Mucosa of rectum (tissue), 2 donors: ENCODE data around the gene STYX.

Experiments used
- H3K27ac ChIP-seq, 2 donors: one replicate each; pipeline ENCODE4 v1.7.0; 2013; ENCODE audit warnings: inconsistent platforms in 2 of 2, low read depth in 2 of 2, low read length in 2 of 2
- H3K27me3 ChIP-seq, 2 donors: one replicate each; pipeline ENCODE4 v1.7.0; 2013; ENCODE audit warnings: low read length in 2 of 2; ENCODE audit not compliant: control insufficient read depth in 2 of 2, insufficient read depth in 2 of 2
- H3K36me3 ChIP-seq, 2 donors: one replicate each; pipeline ENCODE4 v1.7.0; 2013; ENCODE audit warnings: low read length in 2 of 2; ENCODE audit not compliant: control insufficient read depth in 2 of 2, insufficient read depth in 2 of 2
- H3K4me1 ChIP-seq, 2 donors: one replicate each; pipeline ENCODE4 v1.7.0; 2013; ENCODE audit warnings: low read length in 2 of 2, mild to moderate bottlenecking in 1 of 2; ENCODE audit not compliant: control insufficient read depth in 2 of 2, insufficient read depth in 2 of 2
- H3K4me3 ChIP-seq, 2 donors: one replicate each; pipeline ENCODE4 v1.7.0; 2013; ENCODE audit warnings: low read length in 2 of 2
- H3K9ac ChIP-seq, 2 donors: one replicate each; pipeline ENCODE4 v1.7.0; 2013; ENCODE audit warnings: low read length in 2 of 2, low read depth in 1 of 2, mild to moderate bottlenecking in 1 of 2
- H3K9me3 ChIP-seq, 2 donors: one replicate each; pipeline ENCODE4 v1.7.0; 2013; ENCODE audit warnings: low read length in 2 of 2; ENCODE audit not compliant: control insufficient read depth in 2 of 2
- donor health status: healthy.
- donor health status: Normal muscosa, but diverticular disease.

The STYX gene, protein sequence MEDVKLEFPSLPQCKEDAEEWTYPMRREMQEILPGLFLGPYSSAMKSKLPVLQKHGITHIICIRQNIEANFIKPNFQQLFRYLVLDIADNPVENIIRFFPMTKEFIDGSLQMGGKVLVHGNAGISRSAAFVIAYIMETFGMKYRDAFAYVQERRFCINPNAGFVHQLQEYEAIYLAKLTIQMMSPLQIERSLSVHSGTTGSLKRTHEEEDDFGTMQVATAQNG

DNA sequence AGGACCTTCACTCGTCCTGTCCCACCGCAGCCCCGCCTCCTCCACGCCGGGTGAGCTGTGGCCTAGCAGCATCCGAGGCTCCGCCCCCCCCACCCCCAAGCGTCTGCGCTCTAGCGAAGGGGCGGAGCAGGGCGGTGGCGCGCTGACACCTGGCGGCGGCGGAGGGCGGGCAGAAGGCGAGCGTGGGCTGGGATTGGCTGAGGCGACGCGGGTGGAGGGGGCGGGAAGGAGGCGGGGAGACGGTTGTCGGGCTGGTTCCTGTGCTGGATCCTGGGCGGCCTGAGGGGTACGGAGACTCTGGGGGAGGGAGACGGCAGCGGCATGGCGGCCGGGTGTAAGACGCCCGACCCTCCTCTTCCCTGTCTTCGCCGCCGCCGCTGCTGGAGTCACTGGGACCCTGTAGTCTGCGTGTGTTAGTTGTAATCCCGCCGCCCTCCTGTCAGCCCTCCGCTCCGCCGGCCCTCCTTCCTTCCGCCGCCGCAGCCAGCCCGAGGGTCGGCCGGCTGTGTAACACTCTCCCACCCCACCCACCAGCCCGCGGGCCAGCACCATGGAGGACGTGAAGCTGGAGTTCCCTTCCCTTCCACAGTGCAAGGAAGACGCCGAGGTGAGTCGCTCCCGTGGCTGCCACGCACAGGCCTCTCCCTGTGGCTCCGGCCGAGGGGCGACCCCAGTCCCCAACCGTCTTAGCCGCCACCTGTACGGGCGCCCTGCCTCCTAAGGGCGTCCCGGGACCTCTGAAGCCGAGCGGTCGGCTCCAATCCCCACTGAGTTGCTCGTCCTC, at the start of gene STYX:
TSS of gene STYX (plus strand) at position 242 of the 784 bp plus-strand sequence. CDS start at position 551, 309 bp downstream.
- H3K4me3 ChIP-seq: peak within 1 kb of the TSS; percentile 88 to 91
- peak within 1 kb of the TSS; percentile 84 to 88 for H3K27ac ChIP-seq
- H3K4me1 ChIP-seq: no peaks in the 10 kb centered on the region
- H3K9me3 ChIP-seq: no peaks in the 10 kb centered on the region
- peaks cover 3 to 13% of the 10 kb centered on the region in 2 donors for H3K36me3 ChIP-seq
- peak within 1 kb of the TSS; percentile 92 to 96 for H3K9ac ChIP-seq
- no peaks in the 10 kb centered on the region for H3K27me3 ChIP-seq

DNA sequence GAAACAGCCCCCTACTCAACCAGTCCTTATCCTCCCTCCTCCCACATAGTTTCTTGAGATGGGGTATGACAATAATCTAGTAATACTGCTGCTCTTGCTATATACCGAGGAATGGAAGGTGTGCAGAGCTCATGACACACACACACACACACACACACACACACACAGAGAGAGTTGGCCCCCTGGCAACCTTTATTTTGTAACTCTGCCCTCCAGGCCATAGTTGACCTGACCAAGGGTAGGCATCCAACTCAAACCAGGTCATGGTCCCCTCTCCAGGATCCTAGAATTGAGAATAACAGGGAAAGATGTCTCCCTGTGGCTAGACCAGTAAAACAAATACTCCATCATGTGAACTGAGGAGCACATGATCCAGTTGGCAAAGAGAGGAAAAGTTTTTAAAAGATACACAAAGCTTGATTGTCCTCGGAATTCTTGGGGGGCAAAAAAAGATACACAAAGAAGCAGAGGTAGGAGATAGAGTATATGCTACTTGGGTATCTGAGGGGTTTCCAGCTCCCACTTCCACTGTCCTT, 45.9 kb upstream of the STYX start:
- no peaks in the 10 kb centered on the region for H3K9me3 ChIP-seq
- H3K9ac ChIP-seq: no peak overlapping the region
- H3K27ac ChIP-seq: no peak overlapping the region
- H3K36me3 ChIP-seq: no peaks in the 10 kb centered on the region
- no peaks in the 10 kb centered on the region for H3K27me3 ChIP-seq
- no peaks in the 10 kb centered on the region for H3K4me1 ChIP-seq
- H3K4me3 ChIP-seq: no peak overlapping the region

DNA sequence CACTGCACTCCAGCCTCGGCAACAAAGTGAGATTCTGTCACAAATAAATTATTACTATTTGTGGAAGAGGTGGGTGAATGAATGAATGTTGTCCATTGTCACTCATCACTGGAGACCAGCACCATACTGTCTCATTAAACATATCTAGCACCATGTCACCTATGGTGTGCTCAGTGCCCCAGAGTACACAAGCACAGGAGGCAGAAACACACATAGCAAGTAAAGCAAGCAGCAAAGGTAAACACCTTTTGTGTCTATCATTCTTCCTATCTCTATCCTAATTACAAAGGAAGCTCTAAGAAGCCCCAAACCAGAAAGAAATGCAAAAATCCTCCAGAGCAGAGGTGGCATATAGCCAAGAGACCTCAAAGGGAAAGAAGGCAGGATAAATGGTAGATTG, 43.8 kb upstream of the STYX start:
- Histone ChIP-seq H3K9ac (no peak overlapping the region), H3K4me1 (peaks cover 0 to 2% of the 10 kb centered on the region in 2 donors), H3K9me3 (no peaks in the 10 kb centered on the region), H3K27me3 (no peaks in the 10 kb centered on the region), H3K27ac (no peak overlapping the region), H3K36me3 (no peaks in the 10 kb centered on the region), H3K4me3 (no peak overlapping the region)

DNA sequence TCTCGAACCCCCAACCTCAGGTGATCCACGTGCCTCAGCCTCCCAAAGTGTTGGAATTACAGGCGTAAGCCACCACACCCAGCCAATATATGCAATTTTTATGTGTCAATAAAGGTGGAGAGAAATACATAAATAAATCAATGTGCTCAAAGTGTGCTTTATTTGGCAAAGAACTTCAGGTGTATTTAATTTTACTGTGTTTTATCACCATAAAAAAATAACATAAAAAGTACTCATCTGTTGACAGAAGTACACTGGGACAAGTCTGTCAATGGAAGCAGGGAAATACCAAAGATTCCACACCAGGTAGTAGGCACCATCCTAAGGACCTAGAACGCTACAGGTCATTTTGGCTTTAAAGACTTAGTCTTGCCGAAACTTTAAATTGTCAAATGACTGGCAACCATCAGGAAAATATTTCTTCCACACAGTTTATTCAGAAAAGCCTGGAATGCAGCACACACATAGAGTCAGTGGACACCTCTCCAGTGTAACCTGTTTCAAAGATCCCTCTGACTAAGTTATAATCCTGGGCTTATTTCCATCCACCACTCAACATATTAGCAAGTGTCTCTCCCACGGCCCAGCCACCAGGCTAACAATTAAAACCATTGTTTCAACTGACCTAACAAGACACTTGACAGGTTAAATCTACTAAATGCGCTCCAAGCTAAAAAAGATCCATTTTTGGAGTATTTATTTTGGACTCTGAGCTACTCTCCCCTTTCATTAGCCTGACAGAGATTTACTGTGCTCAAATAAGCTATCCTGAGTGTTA, 38.8 kb upstream of the STYX start:
- H3K4me1 ChIP-seq: peaks cover 1 to 9% of the 10 kb centered on the region in 2 donors
- no peak overlapping the region for H3K4me3 ChIP-seq

DNA sequence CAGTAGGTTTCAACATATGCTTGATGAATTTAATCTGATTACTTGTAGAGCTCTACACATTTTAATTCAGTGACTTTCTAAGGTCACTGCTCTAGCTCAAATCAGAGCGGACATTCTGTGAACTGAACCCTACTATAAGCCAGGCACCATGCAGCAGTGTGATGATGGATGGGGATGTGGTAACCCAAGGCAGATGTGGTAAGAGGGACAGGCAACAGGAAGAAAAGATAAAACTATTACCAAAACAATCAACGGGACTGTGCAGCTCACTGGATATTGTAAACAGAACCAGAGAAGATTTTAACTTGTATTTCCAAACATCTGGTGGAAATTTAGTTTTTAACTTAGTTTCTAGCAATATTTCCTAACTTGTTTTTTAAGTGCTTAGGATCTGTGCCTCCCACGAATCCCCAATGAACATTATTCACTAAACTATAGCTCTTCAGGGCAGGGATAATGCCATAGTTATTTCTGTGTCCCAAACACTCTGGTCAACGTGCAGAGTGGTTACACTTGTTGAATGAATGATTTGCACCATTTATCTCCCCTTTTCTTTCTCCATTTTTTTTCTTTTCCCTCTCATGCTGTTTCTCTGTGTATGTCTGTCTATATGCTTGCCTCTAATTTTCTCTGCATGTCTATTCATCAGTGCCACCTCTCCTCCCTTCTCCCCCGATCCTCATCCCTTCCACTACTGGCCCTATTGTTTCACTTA, 37.6 kb upstream of the STYX start:
- H3K9me3 ChIP-seq: no peaks in the 10 kb centered on the region
- no peaks in the 10 kb centered on the region for H3K36me3 ChIP-seq
- peaks cover 2 to 11% of the 10 kb centered on the region in 2 donors for H3K4me1 ChIP-seq
- H3K4me3 ChIP-seq: peak overlapping the region in 1 of 2 donors; percentile 14
- no peaks in the 10 kb centered on the region for H3K27me3 ChIP-seq
- H3K9ac ChIP-seq: no peak overlapping the region
- no peak overlapping the region for H3K27ac ChIP-seq

More for the DNA sequence above, 38.8 kb upstream of the STYX start:
- Histone ChIP-seq H3K9ac (no peak overlapping the region), H3K27me3 (no peaks in the 10 kb centered on the region), H3K9me3 (no peaks in the 10 kb centered on the region), H3K27ac (no peak overlapping the region), H3K36me3 (no peaks in the 10 kb centered on the region)

DNA sequence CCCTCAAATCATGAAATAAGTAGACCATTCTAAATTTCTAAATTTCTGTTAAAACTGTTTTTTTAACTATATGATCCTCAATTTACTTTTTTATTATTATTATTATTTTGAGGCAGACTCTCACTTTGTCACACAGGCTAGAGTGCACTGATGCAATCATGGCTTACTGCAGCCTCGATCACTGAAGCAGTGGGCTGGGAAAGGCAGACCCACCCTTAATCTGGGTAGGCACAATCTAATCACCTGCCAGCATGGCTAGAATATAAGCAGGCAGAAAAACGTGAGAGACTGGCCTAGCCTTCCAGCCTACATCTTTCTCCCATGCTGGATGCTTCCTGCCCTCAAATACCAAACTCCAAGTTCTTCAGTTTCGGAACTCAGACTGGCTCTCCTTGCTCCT, 36.9 kb upstream of the STYX start:
- H3K4me1 ChIP-seq: peaks cover 2 to 11% of the 10 kb centered on the region in 2 donors
- H3K27ac ChIP-seq: no peak overlapping the region
- H3K9me3 ChIP-seq: no peaks in the 10 kb centered on the region
- no peaks in the 10 kb centered on the region for H3K27me3 ChIP-seq
- H3K9ac ChIP-seq: no peak overlapping the region
- no peak overlapping the region for H3K4me3 ChIP-seq
- H3K36me3 ChIP-seq: no peaks in the 10 kb centered on the region

DNA sequence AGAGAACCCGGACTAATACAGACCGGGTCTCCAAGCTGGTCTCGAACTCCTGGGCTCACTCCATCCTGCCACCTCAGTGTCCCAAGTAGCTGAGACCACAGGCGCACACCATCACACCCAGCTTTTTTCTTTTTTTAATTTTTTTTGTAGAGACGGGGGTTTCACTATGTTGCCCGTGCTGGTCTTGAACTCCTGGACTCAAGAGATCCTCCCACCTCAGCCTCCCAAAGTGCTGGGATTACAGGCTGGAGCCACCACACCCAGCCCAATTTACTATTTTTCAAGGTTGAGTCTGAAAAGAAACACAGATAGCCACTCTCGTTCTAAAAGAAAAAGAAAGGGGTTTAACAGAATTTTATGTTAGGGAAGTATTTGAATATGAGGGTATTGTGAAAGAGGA, 36.4 kb upstream of the STYX start:
- H3K4me3 ChIP-seq: no peak overlapping the region
- H3K27me3 ChIP-seq: no peaks in the 10 kb centered on the region
- no peak overlapping the region for H3K27ac ChIP-seq
- no peak overlapping the region for H3K9ac ChIP-seq
- no peaks in the 10 kb centered on the region for H3K36me3 ChIP-seq
- peaks cover 2 to 11% of the 10 kb centered on the region in 2 donors for H3K4me1 ChIP-seq
- H3K9me3 ChIP-seq: no peaks in the 10 kb centered on the region

DNA sequence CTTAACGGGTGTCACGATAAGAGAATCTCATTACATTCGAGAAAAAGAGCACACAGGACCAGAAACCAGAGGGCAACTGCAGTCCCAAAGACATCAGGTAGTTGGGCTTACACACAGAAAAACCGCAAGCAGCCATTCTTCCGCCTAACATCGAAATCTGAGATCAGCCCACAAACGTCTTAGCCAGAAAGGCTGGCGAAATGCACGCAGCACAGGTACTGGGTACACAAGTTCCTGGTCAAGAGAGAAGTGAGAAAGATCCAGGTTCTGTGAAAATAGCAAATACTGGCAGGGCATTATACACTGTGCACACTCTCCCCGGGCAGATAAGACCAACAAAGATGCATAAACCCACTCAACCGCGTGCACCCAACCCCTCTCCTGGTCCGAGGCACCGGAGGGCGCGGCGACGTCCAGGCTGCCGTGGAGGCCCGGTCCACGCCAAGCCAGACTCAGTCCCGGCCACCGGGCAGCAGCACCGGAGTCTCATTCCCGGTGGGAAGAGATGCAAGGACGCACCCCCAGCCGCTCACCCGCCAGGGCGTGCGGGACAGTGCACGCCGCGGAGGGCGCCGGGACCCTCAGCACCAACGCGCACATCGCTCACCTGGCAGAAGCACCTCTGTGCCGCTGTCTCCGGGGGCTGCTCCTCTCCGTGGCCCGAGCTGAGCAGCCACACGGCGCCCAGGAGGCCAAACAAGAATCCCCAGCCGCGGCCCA, 35.0 kb upstream of the STYX start:
- no peaks in the 10 kb centered on the region for H3K9me3 ChIP-seq
- H3K27ac ChIP-seq: peak overlapping the region; percentile 97 to 98
- H3K27me3 ChIP-seq: no peaks in the 10 kb centered on the region
- peak overlapping the region; percentile 96 to 99 for H3K9ac ChIP-seq
- peak overlapping the region; percentile 88 to 92 for H3K4me3 ChIP-seq
- no peaks in the 10 kb centered on the region for H3K36me3 ChIP-seq
- peaks cover 2 to 13% of the 10 kb centered on the region in 2 donors for H3K4me1 ChIP-seq

DNA sequence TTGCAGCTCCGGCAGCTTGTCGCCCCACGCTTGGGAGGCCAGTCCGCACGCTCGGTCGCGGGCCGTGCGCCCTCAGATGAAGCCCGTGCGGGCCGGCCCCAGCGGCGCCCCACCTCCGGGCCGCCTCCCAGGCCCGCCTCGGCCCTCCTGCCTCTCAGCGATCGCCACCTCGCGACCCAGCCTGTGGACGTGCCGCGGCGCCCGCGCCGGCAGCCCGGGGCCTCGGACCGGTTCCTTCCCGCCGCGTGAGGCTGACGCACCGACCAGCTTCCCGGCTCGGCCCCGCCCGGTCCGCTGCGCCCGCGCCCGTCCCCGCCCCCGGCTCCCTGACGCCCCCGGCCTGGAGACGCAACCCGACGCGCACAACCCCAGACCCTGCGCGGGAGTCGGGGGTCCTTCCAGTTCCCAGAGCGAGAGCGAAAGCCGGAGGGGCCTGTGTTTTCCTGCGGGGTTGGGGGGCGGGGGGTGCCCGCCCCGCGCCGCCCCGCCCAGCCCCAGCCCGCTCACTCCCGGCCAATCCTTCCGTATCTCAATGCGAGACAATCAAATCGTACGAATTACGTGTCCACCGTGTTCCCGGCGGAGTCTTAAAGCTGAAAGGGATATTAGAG, 34.4 kb upstream of the STYX start, which contains the start of gene ERO1A:
TSS of gene ERO1A (minus strand) at position 78 of the 611 bp plus-strand sequence. CDS start at position 1, 77 bp downstream.
- H3K4me1 ChIP-seq: peaks cover 2 to 20% of the 10 kb centered on the region in 2 donors
- H3K36me3 ChIP-seq: no peaks in the 10 kb centered on the region
- H3K27me3 ChIP-seq: no peaks in the 10 kb centered on the region

More for the DNA sequence above, 34.4 kb upstream of the STYX start, which contains the start of gene ERO1A:
- Histone ChIP-seq H3K9ac (peak within 1 kb of the TSS; percentile 96 to 99), H3K9me3 (no peaks in the 10 kb centered on the region), H3K27ac (peak within 1 kb of the TSS; percentile 97 to 98), H3K4me3 (peak within 1 kb of the TSS; percentile 88 to 92)
